Hepatic stellate cell (primary cell): ENCODE results near the gene TMEM200C.
A peak's percentile ranks its signal among the peaks of the same experiment; 100 is the strongest.

Experiments
- DNase-seq: peaks from one replicate; pipeline ENCODE4 v3.0.0; 2011; ENCODE audit warnings: low spot score

TMEM200C gene

DNA sequence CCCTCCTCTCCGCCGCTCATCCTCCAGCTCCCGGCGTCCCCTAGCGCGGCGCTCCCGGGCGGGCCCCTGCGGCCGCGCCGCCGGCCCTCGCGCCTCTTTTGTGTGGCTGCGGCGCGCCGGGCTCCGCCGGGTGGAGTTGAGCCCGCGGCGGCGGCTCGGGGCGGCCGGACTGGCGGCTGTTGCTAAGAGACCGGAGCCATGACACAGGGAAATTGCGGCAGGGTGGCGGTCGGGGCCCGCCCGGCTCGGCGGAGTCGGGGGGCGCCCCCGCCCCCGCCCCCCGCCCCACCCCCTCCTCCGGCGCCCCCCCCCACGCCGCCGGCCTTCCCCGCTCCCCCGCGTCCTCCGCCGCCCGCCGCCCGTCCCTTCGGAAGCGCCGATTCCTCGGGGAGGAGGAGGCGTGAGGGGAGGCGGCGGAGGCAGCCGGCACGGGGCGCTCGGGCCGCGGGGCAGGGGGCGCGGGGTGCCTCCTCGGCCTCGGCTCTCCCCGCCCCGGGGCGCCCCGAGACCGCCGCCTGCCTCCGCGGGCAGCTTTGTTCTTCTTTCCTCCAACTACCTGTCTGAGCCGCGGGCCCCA lies at the start of gene TMEM200C:
Gene TMEM200C, minus strand, starts transcription at position 224 of the 577 bp plus-strand sequence. CDS start 3,459 bp downstream, outside the sequence.
- DNase-seq, result peak; percentile 16

DNA sequence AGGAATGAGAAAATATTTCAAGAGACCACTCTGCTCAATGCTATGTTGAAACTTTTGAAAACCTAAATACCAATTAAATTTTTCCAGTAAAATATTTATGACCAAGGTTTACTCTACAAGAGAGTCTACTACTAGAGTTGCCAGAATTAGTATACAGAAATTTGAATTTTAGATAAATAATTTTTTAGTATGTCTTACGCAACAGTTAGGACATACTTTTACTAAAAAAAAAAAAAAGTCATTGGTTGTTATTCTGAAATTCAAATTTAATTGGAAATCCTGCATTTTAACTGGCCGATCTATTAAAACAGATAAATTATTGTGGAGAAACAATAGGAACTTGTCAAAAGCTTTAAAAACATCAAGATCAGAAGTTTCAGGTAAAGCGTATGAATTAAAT lies 49.1 kb upstream of the TMEM200C start:
- no peak for DNase-seq

- no peak for DNase-seq
Observed at GRCh38 chr18:5943514-5943913, 48.2 kb upstream of the TMEM200C start.

GRCh38 chr18:5942591-5942990 lies 47.3 kb upstream of the TMEM200C start:
- no peak for DNase-seq

DNA sequence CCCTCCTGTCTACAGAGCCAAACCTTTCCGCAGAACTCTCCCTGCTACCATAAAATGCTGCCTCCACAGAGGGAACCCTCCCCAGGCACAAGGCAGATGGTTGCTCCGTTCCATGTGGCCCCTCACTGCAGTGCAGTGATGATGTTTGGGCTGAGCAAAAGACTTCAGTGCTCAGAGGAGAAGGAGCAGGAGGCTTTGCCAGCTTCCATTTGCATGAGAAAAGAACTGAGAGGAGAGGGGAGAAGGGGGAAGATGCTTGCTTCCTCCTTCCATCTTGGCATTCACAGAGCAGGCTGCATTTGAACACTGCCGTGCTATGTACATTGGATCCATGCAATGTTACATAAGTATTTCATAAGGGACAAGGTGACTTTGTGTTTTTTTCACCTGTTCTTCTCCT lies 46.6 kb upstream of the TMEM200C start:
- DNase-seq, result no peak

GRCh38 chr18:5939801-5940667 lies 44.7 kb upstream of the TMEM200C start:
- no peak for DNase-seq

DNA sequence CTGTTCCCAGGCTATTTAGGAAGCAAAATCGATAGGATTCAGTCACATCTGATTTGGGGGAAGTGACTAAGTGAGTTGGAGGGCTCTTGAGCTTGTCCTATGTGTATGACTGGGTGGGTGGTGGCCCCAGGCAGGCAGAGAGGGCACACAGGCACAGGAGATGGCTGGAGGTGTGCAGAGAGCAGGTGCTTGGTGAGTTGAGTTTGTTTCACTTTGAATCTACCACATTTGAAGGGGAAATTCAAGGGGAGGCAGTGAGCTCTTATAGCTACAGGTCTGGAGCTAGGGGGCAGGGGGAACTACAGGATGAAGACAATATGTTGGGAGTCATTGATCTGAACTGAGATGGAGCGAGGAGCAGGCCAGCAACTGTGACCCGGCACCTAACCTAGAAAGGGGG lies 42.5 kb upstream of the TMEM200C start:
- no peak for DNase-seq

- DNase-seq, result no peak
Observed at GRCh38 chr18:5937121-5937520, 41.8 kb upstream of the TMEM200C start.

DNA sequence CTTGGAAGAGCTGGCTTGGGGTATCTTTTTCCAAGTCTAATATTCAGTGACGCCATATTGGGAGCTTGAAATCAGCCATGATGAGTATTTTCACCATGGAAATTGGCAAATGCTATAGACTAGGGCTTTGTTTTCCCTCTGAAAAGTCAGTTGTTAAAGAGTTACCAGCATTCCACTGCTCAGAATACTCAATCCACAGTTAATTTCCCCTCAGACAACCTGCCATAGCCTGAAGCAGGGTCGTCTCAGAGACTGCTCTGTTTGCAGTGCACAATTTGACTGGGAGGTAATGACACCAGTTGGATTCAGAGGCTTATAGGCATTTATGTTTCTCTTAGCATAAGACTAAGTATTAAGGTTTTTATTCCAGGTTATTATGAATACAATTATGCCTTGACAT lies 35.5 kb upstream of the TMEM200C start:
- no peak for DNase-seq

DNA sequence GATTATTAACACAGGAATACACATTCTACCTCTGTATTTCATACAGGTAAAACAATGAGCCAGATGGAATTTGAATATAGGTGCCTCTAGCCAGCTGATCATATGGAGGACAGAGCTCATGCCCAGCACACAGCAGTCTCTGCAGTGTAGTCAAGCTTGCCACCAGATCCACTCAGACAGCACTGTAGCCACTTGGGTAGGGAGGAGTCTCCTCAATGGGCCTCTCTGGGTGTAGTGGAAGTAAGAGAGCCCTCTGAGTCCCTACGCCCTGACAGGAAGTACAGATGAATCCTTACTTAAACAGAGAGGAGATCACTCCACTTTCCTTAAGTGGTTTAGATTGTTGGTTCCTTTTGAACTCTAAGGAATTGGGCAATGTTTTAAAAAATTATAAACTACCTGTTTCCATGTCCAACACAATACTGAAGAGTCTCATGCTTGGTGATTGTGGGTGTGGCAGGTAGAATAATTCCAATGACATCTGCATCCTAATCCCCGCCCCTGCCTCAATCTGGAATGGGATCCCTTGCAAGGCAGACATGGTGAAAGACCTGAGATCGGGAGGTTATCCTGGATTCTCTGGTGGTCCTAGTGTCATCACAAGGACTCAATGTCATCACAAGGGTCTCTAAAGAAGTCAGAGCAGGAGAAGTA lies 23.0 kb upstream of the TMEM200C start:
- no peak for DNase-seq

DNA sequence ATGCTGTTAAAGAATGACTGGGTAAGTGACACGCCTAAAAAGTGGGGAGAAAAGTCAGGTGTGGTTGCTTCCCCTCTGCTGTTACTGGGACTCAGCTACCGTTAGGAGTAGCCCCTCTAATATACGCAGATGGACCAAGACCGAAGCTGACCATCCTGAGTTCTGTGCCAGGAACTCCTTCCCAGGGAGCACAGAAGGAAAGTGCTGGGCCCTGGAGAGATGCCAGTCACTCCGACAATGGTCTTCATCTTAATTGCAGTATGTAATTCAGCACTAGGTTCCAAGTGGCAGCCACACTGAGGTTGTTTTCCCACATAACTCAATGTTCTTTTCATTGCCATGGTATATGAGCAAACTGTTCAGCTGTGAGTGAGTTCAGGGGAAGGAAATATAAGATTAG lies 19.6 kb upstream of the TMEM200C start:
- no peak for DNase-seq

- no peak for DNase-seq
Observed at GRCh38 chr18:5914016-5914415, 18.7 kb upstream of the TMEM200C start.

DNA sequence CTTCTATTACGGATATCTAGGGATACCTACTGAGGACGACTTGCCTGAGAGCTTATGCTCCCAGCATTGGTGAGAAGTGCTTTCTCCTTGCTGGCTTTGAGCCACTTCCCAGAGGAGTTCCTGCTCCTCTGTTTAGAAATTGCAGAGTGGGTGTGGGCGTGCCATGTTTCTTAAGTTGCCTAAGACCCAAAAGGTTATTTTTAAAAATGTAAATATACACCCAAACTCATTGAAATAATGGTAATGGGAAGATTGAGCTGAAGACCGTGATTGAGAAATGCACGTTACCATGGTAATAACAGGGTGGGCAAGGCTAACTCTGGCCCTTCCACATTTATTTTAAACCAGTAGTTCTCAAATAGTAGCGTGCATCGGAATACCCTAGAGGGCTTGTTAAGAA lies 17.2 kb upstream of the TMEM200C start:
- DNase-seq, result no peak

- no peak for DNase-seq
Observed at GRCh38 chr18:5909125-5909524, 13.8 kb upstream of the TMEM200C start.

DNA sequence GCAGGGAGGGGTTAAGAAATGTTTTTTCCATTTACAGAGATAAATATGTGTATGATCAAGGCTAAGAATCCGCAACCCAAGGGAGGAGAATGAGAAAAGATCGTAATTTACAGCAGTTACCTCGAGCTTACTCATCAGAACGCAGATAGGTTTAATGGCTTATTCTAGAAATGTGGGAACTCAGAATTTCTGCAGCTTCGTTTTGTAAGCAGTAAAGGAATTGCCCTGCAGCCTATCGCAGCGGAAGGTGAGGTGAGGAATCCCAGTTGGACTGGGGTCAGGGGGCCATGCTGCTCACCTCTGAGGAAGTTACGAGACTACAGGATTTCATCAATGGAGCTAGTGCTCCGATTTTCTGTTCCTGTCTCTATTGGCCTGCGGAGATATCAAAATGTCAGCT lies 8.1 kb upstream of the TMEM200C start:
- no peak for DNase-seq

DNA sequence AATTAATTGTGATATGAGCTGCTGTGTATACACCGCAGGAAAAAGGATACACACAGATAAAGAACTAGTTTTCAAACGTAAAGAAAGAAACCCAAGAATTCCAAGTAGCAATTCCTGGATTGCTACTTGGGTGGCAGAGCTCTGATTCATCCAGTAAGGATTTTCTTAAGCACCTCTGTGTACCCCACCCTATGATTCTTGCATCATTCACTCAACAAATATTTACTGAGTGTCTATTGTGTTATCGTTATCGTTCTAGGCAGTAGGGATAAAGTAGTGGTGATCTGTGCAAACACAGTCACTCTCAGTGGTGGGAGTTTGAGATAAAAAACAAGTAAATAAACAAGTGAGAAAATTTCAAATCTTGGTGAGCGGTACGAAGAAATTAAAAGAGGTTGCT lies 4.9 kb upstream of the TMEM200C start:
- DNase-seq, result no peak

GRCh38 chr18:5899835-5900234 lies 4.5 kb upstream of the TMEM200C start:
- no peak for DNase-seq

DNA sequence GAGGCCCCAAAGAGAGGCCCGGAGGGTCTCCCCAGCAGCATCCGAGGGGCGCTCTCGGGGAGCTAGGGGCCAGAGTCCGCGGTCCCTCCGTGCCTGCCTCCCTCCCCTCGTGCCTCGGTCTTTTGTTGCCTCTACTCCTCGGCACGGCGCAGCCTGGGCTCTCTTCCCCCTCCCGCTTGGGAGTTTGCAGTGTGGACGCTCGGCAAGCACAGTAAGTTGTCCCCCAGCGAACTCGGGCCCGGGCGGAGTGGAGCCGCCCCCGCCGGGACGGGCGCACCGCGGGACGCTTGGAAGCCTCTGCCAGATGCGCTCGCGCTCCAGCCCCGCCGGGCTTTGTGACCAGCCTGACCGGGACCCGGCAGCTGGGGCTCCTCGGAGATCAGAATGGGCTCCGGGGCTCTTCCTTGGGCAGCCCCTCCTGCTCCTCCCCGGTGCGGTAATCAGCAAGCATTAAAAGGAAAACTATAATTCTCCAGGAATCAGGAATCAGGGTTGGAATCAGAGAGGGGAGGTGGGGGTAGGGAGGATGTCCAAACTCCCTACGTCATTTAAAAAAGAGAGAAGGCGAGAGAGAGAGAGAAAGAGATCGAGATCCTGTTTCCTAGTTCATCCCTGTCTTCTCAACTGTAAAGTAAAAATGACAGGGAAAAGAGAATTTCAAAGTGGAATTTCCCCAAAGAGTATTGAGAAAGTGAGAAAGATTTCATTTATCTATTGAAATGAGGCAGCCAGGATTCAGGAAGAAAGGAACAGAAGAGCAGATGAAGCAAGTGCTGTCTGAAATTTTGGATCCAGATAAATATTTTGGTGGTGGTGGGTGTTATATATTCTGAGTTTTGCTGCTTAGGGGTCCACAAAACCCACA lies 786 bp upstream of the TMEM200C start:
- no peak for DNase-seq

DNA sequence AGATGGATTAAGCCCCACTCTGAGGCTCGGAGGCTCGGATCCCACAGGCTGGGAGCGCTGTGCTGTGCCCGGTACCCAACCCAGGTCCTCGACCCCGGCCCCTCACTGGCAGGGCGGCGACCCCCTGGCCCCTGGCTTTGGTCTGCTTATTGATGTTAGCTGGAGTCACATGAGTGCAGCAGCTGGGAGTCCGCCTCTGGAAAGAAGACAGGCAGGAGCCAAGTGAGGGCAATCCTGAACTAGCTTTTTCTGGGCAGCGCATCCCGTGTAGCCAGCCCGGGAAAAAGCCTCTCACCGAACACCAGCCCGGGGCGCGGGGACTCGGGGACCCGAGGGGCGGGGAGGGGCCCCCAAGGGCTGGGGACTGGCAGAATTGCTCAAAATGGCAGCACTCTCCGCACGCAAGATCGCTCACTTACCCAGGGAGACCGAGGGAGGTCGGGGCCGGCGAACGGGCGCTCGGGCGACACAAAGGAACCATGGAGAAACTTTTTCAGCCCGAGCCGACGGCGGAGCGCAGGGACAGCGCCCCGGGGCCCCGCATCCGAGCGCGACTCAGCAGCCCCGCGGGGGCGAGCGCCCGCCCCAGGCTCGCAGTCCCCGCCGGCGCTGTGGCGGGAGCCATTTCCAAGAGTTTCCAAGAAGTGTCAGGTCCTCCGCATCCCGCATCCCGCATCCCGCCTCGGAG lies 567 bp downstream of the TMEM200C start:
- peak; percentile 19 for DNase-seq

DNA sequence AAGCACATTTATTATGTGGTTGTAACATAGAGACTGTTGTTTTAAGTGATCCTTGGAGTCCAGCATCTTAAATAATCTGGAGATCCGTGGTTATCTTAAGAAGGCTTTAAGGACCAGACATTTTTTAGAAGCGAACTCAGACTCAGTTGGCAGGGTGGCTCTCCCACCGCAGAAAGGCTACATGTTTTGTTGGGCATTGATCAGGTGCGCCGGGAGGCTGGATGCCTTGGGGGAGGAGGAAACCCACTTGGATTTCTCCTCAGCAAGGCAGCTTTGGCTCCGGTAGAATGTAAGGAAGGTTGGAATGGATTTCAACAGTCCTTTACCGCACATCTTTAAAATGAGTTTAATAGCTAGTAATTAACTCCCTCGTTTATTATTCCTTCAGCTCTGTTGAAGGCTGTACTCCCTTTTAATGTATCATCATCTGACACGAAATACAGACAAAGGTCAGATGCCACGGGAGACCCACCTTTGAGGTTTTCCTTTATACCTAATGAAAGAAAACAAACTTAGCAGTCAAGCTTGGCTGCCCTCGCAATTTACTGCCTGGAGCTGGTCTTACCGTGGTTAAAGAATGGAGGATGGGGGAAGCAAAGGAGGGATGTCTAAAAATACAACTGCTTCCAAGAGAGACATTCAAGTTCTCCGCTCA lies 1.2 kb downstream of the TMEM200C start:
- DNase-seq, result no peak

DNA sequence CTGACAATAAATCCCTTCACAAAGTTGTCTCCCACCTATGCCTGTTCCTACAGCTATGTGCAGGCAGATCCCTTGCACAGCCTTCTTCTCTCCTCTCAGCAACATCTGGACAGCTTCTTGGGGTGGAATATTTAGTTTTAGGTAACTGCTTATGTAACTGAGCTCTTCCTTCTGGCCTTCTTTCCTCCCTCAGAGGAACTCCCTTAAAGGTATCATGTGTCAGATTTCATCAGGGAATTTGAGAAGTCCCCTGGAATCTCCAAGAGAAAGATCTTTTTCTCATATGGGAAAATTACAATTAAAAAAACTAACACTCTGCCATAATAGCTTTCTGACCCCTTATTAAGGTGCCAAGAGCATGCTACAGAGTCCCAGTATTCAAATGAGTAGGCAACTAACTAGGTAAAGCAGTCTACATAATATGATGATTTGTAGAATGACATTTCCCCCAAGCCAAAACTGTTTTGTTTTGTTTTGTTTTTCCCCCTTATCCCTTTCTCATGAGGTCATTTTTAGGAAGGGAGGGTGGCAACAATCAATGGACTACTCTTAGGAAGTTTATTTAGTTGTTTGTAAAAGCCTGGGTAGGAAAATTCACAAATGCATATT lies 2.4 kb downstream of the TMEM200C start:
- no peak for DNase-seq
